Activated T-cell treated with anti-CD3 and anti-CD28 coated beads, Interleukin-2, amount 50 U/mL, for 72 hours (primary cell): ENCODE measurements around the gene KIAA0232. TPM values are rescaled to one million over a fixed set of nuclear protein-coding genes. Genes with fewer than 3 reads are reported as not detected.
A peak's percentile ranks its signal among the peaks of the same experiment; 100 is the strongest.
"Not testable (repeated sequence)": the region's sequence is repeated elsewhere in the genome, so short reads cannot be mapped to it uniquely, and the experiment has no call there.

Experiments
- ATAC-seq, 2 donors: fragments of 150-1000 bp; cut with Tn5 transposase; replicated peaks in 1 of 2; 2 replicates each; pipeline ENCODE4 v1.10.0; 2021; ENCODE audit warnings: moderate library complexity in 2 of 2, mild to moderate bottlenecking in 1 of 2
- DNase-seq, 2 donors: peaks; one replicate each; pipeline ENCODE4 v3.0.0; 2021 to 2022; ENCODE audit warnings: mixed read lengths in 1 of 2
- H3K27ac Mint-ChIP-seq: one replicate; pipeline ENCODE4 v1.8.0; 2022; ENCODE audit warnings: mild to moderate bottlenecking, moderate library complexity, mixed read lengths
- H3K27me3 Mint-ChIP-seq: one replicate; pipeline ENCODE4 v1.8.0; 2022; ENCODE audit warnings: low read depth, mixed read lengths
- H3K36me3 Mint-ChIP-seq, 2 donors: one replicate each; pipeline ENCODE4 v1.8.0; 2022; ENCODE audit warnings: mixed read lengths in 2 of 2, mild to moderate bottlenecking in 1 of 2; ENCODE audit not compliant: insufficient read depth in 2 of 2
- H3K4me1 Mint-ChIP-seq: one replicate; pipeline ENCODE4 v1.8.0; 2022; ENCODE audit warnings: low read depth, mixed read lengths
- H3K4me3 Mint-ChIP-seq, 2 donors: one replicate each; pipeline ENCODE4 v1.8.0; 2022; ENCODE audit warnings: mild to moderate bottlenecking in 2 of 2, mixed read lengths in 2 of 2, moderate library complexity in 2 of 2
- H3K9me3 Mint-ChIP-seq, 2 donors: one replicate each; pipeline ENCODE4 v1.8.0; 2022; ENCODE audit warnings: mixed read lengths in 2 of 2
- total RNA-seq, 2 donors: library from RNA; stranded (reverse); gene quantifications; one replicate each; pipeline ENCODE4 v1.2.3, GENCODE V29; 2022

The KIAA0232 gene
- total RNA-seq, 2 donors from 2014 or later = 16.8 to 19.5 TPM

DNA sequence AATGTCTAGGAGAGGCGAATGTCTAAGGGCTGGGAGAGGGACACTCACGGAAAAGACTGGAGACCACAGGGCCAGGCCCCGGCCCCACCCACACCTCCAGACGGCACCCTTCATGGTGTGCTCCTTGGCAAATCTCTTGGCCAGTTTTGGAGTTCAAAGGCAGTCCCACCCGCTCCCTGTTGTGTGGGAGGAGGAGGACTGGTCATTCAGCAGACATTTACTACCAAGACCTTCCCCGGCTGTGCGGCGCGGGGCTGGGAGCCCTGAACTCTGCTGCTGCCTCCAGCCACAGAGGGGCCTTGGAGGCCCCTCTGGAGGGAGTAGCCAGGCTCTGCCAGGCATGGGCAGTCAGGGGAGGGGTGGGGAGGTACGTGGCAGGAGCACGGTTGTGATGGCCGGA lies 118.4 kb downstream of the KIAA0232 start:
- ATAC-seq (no peak), DNase-seq (no peak)
- Mint-ChIP-seq H3K27me3 (no peaks in the 10 kb centered on the region), H3K4me1 (peaks cover 29% of the 10 kb centered on the region), H3K36me3 (no peaks in the 10 kb centered on the region), H3K9me3 (peaks cover 0 to 1% of the 10 kb centered on the region in 2 donors), H3K27ac (no peak overlapping the region), H3K4me3 (no peak overlapping the region)

DNA sequence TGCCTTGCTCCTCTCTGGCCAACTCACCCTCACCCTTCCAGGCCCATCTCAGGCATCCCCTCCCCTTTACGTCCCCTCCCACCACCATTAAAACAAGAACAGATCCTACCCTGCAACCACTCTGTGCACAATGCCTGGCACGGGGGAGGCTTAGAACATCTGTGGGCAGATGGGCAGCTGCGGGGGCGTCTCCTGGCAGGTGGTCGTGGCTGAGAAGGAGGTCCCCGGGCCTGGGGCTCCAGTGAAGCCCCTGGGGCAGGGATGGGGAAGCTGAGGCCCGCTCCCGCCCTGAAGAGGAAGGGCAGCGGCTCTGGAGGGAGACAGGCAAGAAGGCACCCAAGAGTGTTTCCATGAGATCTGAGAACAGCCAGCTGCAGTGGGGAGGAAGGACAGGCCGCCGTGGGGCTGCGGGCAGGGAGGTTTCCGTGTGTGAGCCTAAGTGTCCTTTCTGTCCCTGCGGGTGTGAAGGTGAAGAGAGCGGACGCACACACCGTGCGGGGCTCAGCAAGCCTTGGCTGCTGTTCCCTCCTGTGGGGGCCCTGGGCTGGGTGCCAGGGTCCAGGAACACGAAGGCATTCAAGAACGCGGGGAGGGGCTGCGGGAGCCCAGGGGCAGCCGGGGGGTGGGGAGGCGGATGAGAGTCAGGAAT lies 119.3 kb downstream of the KIAA0232 start:
- H3K27me3 Mint-ChIP-seq = no peaks in the 10 kb centered on the region
- no peak overlapping the region for H3K27ac Mint-ChIP-seq
- H3K36me3 Mint-ChIP-seq = no peaks in the 10 kb centered on the region
- H3K4me1 Mint-ChIP-seq = peaks cover 29% of the 10 kb centered on the region
- ATAC-seq (no peak), DNase-seq (no peak)
- H3K4me3 Mint-ChIP-seq = no peak overlapping the region
- H3K9me3 Mint-ChIP-seq = no peaks in the 10 kb centered on the region

DNA sequence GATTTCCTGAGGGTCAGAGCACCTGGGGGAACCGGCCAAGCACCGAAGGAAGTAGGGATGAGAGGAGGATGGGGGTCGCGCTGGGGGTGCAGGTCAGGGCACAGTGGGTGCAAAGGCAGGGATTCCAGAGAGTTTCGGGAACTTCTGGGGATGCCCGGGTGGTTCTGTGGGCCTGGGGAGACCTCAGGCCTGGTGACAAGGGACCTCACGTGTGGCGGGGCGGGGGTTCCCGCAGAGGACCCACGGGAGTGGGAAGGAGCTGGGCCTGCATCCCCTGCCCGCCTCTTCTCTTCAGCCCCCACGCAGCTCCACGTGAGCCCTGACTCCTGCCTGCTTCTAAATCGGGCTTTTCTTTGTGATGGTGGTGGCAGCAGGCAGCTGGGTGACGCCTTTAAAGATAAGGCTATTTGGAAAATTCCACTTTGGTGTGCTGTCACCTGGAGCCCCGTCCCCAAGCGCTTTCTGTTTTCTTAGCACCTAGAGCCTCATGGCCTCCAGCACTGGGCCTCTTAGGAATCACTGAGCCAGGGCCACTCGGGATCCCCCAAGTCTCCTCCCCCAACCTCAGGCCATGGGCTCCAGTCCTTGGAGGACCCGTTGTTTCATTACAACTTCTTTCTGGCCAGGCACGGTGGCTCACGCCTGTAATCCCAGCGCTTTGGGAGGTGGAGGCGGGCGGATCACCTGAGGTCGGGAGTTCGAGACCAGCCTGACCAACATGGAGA lies 120.0 kb downstream of the KIAA0232 start:
- ATAC-seq (no peak), DNase-seq (no peak)
- H3K4me1 Mint-ChIP-seq = peaks cover 32% of the 10 kb centered on the region

DNA sequence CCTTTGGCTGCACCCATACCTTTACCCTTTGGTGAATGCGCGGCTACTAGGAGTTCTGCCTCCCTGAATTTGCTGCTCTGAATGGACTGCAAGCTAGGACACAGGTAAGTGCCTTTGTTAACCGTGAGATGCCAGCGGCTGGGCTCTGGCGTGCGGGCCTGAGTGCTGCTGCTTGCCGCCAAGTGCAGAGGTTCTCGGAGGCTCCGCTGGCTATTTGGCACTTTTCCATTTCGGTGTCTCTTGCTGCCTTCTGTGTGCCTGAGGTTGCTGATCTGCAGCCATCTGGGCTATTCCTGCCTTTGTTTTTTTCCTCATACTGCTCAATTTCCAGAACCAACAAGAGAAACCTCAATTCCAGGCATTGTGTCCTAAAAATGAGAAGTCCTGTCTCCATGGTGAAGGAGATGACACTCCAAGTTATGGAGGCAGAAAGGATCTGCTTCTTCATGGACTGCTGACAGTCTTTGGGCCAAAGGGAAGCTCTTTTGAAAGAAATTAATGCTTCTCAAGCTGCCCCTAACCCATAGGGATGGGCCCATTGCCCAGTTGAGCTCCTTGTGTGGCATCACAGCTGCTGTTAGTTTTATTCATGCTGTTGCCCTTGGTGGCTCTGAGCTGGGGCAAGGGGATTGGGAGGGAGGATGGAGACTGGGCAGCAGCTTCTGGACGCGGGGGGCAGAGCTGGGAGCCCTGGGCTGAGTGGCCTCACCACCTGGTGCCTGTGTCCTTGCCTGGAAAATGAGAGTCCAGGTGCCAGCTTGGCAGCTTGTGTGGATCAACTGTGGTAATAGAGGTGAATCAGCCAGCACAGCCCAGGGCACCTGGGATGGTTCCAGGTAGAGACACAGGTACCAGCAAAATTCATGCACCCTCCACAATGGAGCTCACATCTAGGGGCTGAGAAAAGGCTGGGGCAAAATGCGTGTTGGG lies 123.3 kb downstream of the KIAA0232 start:
- Mint-ChIP-seq H3K27me3 (peaks cover 11% of the 10 kb centered on the region), H3K4me1 (peaks cover 31% of the 10 kb centered on the region), H3K27ac (no peak overlapping the region), H3K36me3 (no peaks in the 10 kb centered on the region), H3K9me3 (no peaks in the 10 kb centered on the region), H3K4me3 (no peak overlapping the region)
- ATAC-seq (no peak), DNase-seq (no peak)

More for the DNA sequence above, 120.0 kb downstream of the KIAA0232 start:
- Mint-ChIP-seq H3K4me3 (no peak overlapping the region), H3K27me3 (peaks cover 7% of the 10 kb centered on the region), H3K9me3 (no peaks in the 10 kb centered on the region), H3K27ac (no peak overlapping the region), H3K36me3 (no peaks in the 10 kb centered on the region)

DNA sequence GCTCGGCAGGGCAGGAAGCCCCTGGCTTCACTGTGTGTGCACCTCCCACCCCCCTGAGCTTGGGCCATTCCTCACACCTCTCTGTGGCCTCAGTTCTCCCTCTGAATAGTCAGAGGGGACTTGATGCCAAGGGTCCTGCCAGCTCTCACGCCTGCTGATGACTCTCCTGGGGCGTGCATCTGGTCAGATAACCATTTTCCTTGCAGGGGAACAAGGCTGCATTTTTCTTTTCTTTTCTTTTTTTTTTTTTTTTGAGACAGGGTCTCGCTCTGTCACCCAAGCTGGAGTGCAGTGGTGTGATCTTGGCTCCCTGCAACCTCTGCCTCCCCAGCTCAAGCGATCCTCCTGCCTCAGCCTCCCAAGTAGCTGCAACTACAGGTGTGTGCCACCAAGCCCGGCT lies 124.0 kb downstream of the KIAA0232 start:
- not testable (repeated sequence) for ATAC-seq

DNA sequence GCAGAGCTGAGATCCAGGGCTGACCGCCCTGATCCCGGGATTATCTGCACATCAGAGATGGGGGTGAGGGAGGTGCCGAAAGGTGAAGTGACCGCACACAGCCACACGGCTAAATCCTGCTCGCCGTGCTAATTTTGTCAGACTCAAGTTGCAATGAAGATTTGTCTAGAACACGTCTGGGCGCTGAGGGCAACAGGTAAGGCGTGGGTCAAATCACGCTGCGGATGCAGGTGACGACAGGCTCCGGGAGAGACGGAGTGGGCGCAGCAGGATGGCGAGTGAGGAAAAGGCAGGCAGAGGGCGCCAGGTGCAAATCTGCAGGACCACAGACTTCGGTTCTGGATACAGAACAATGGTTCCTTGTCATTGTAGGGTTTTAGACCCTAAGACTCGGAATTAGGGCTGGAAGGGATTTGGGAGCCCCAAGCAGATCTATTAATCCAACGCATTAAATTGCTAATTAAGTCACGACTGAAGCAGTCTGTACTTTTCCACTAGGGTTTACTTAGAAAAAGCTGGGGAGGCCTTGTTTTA lies 125.2 kb downstream of the KIAA0232 start:
- peak overlapping the region; percentile 31 to 85 for H3K4me3 Mint-ChIP-seq
- H3K27me3 Mint-ChIP-seq = peaks cover 11% of the 10 kb centered on the region
- DNase-seq (peak in 1 of 2 donors; percentile 30), ATAC-seq (no peak)
- no peaks in the 10 kb centered on the region for H3K36me3 Mint-ChIP-seq
- no peak overlapping the region for H3K27ac Mint-ChIP-seq
- H3K9me3 Mint-ChIP-seq = no peaks in the 10 kb centered on the region
- peaks cover 47% of the 10 kb centered on the region for H3K4me1 Mint-ChIP-seq

More for the DNA sequence above, 124.0 kb downstream of the KIAA0232 start:
- H3K4me1 Mint-ChIP-seq = peaks cover 37% of the 10 kb centered on the region
- not testable (repeated sequence) for H3K9me3 Mint-ChIP-seq, H3K36me3 Mint-ChIP-seq, H3K4me3 Mint-ChIP-seq, H3K27ac Mint-ChIP-seq, DNase-seq
- peaks cover 11% of the 10 kb centered on the region for H3K27me3 Mint-ChIP-seq

DNA sequence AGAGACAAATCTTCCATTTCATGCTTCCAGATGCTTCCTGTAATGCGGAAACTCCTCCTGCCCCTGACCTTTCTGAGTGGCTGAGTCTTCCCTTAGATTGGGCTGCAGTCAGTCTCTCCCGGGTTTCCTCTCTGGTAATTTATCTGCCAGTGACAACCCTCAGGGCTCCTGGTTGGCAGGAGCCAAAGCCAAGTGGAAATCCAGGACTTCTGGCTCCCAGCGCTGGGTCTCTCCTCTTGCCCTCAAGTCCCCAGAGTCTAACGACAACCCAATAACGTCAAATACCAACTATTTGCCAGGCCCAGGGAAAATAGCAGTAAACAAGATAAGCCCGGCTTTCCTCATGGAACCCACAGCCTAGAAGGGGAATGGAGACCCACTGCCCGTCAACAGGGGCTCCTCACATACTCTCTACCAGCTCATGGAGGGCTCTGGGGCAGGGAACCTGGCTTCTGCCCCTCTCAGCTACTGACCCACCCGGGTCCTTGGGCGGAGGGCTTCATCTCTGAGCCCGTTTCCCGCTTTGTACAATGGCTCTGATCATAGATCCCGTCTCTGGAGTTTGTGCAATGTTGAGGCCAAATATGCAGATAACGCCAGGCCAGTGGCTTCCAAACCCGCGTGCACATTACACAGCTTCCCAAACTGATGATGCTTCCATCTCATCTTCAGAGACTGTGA lies 126.0 kb downstream of the KIAA0232 start:
- peaks cover 11% of the 10 kb centered on the region for H3K27me3 Mint-ChIP-seq
- H3K4me1 Mint-ChIP-seq = peaks cover 52% of the 10 kb centered on the region
- no peaks in the 10 kb centered on the region for H3K36me3 Mint-ChIP-seq
- peak overlapping the region; percentile 85 to 97 for H3K4me3 Mint-ChIP-seq
- no peaks in the 10 kb centered on the region for H3K9me3 Mint-ChIP-seq
- ATAC-seq (no peak), DNase-seq (no peak)
- H3K27ac Mint-ChIP-seq = peak overlapping the region; percentile 83

DNA sequence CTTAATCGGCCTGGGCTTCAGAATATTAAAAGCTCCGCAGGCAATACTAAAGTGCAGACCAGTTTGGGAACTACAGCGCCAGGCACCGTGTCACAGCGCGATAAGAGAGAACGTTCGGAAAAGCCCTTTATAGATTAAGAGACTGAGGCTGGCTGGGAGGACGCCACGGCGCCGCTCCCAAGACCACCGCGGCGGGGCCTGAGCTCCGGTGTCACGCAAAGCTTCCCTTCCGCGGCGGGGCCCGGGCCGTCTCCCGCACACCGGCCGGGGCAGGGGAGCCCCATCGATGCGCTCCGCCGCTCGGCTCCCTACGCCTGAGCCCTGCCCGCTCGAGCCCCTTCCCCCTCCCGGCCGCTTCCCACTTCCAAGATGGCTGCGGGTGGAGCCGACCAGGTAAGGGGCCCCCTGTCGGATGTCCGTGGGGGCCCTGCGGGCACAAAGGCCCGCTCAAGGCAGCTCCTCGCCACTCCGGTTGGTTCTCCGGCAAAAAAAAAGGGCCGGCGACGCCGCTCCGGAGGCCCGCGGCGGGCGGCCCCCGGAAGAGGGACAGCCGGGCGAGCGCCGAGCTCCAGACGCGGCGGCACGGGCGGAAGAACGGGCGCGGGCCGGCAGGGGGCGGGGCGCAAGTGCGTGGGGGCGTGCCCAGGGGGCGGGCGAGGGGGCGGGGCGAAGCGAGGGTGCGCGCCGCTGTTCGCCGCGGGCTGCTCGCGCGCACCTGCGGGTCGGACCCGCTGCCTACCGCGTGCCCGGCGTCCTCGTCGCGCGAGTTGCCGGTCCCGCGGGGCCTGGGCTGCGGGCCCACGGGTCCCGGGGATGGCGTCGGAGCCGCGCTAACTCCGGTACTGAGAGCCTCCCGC lies 126.8 kb downstream of the KIAA0232 start, which contains the start of gene TBC1D14:
Gene TBC1D14, plus strand, starts transcription at position 714 of the 857 bp plus-strand sequence. CDS start 13,564 bp downstream, outside the sequence.
- ATAC-seq (peak; percentile 86 to 87), DNase-seq (peak; percentile 87 to 88)
- Mint-ChIP-seq H3K4me1 (peaks cover 48% of the 10 kb centered on the region), H3K4me3 (peak within 1 kb of the TSS; percentile 97), H3K36me3 (no peaks in the 10 kb centered on the region), H3K9me3 (no peaks in the 10 kb centered on the region), H3K27ac (peak within 1 kb of the TSS; percentile 83), H3K27me3 (peaks cover 11% of the 10 kb centered on the region)

DNA sequence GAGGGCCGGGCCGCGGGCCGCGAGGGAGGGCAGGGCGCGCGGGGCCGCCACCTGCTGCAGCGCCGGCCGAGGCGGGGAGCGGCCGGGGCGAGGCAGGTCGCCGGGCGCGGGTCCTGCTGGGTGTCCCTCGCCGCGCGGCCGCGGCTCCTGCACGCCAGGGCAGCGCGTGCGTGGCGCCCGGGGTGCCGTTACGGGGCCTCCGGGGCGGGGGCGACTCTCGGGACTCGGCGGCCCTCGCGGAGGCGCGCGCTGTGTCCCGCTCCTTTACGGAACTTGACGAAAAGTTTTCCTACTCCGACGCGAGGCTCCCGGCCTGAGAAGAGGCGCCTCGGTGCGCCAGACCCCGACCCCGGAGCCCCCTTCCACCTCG lies 127.4 kb downstream of the KIAA0232 start:
- Mint-ChIP-seq H3K36me3 (no peaks in the 10 kb centered on the region), H3K4me1 (peaks cover 52% of the 10 kb centered on the region), H3K9me3 (no peaks in the 10 kb centered on the region), H3K27ac (no peak overlapping the region), H3K4me3 (peak overlapping the region; percentile 96 to 97), H3K27me3 (peaks cover 11% of the 10 kb centered on the region)
- ATAC-seq = peak; percentile 44 to 52
- DNase-seq = peak; percentile 51 to 66

DNA sequence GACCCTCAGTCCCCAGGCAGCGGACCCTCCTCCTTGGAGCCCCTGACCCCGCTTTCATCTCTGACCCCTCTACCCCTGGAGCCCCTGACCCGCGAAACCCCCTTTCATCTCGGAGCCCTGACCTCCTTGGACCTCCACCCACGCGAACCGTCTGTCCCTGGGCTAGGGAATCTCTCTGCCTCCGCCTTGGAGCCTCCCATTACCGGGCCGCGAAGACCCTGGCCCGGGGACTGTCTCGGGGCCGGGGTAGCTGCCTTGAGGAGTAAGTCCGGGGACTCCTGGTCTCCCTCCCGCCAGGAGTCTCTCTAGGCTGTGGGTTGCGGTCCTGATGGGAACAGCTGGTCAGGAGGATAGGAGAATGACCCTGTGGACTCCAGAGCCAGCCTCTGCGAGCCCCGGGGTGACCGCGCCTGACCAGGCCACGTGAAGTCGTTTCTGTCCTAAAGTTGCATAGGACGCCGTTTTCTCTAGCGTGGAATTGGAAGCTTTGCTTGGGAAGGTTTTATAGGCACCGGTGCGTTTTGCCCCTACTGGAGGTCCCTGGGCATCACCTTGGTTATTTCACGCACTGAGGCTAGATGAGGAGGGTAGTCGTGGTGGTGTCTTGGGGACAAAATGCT lies 127.9 kb downstream of the KIAA0232 start:
- H3K36me3 Mint-ChIP-seq = no peaks in the 10 kb centered on the region
- no peaks in the 10 kb centered on the region for H3K9me3 Mint-ChIP-seq
- H3K4me3 Mint-ChIP-seq = peak overlapping the region; percentile 96 to 97
- H3K27ac Mint-ChIP-seq = peak overlapping the region; percentile 82
- peak in 1 of 2 donors; percentile 23 for DNase-seq
- H3K27me3 Mint-ChIP-seq = peaks cover 11% of the 10 kb centered on the region
- H3K4me1 Mint-ChIP-seq = peaks cover 56% of the 10 kb centered on the region
- ATAC-seq = no peak
